HFFc6 (cell line): Measurements from ENCODE around the gene PDZD8. TPM values are rescaled to one million over a fixed set of nuclear protein-coding genes. Genes with fewer than 3 reads are reported as not detected.

Experiments used
- DNase-seq: peaks from one replicate; pipeline ENCODE4 v3.0.0-alpha.2; 2018
- H3K27ac Mint-ChIP-seq: 2 replicates; pipeline ENCODE4 v1.8.0; 2020; ENCODE audit warnings: mild to moderate bottlenecking, mixed read lengths
- H3K27me3 Mint-ChIP-seq: 2 replicates; pipeline ENCODE4 v1.8.0; 2021; ENCODE audit warnings: mild to moderate bottlenecking, moderate library complexity, mixed read lengths; ENCODE audit not compliant: insufficient read depth
- H3K36me3 Mint-ChIP-seq: 2 replicates; pipeline ENCODE4 v1.8.0; 2021; ENCODE audit warnings: low read depth, mixed read lengths
- H3K4me1 Mint-ChIP-seq: 2 replicates; pipeline ENCODE4 v1.8.0; 2020; ENCODE audit warnings: low read depth, mixed read lengths
- H3K4me3 Mint-ChIP-seq: 2 replicates; pipeline ENCODE4 v1.8.0; 2020; ENCODE audit warnings: mild to moderate bottlenecking, moderate library complexity, mixed read lengths
- H3K9me3 Mint-ChIP-seq: 2 replicates; pipeline ENCODE4 v1.8.0; 2020; ENCODE audit warnings: mild to moderate bottlenecking, mixed read lengths
- total RNA-seq, 6 experiments: library from RNA; stranded (reverse); fragmentation: NEBNext Ultra II Directional; extraction: Animal tissue kit (Norgen Biotek cat#: 25700); gene quantifications; 2 replicates in 1 of 6; 3 replicates in 5 of 6; pipeline ENCODE4 v1.2.3, GENCODE V29; 2021
- TF ChIP-seq, protein P1 (sequence below): fragments of 200-600 bp; sonication (generic); IDR thresholded peaks from 2 replicates; pipeline ENCODE4 v1.5.0; 2021; ENCODE audit warnings: antibody characterized with exemption, mild to moderate bottlenecking

PDZD8 gene
- total RNA-seq, 6 experiments from 2014 or later: 29.9 to 32.5 (median 31.5) TPM

DNA sequence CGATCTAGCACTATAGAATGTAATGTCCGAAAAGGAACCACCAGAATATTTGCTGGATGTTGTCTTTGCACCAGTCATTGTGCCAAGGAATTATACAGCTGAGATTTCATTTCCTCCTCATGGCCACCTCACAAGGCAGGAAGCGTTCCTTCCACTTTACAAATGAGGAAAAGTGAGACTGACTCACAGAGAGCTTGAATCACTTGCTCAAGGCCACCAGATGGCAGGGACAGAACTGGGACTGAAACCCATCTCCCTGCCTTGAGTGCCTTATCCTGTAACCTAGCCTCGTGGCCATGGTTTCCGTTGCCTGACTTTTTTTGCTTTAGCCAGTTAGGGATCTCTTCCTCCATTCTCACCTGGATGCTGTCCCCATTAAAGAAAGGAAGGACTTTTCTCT lies 44.7 kb upstream of the PDZD8 start:
- no peaks in the 10 kb centered on the region for H3K36me3 Mint-ChIP-seq
- H3K27ac Mint-ChIP-seq: no peak overlapping the region
- H3K4me1 Mint-ChIP-seq: peaks cover 14% of the 10 kb centered on the region
- TF ChIP-seq, protein P1, sequence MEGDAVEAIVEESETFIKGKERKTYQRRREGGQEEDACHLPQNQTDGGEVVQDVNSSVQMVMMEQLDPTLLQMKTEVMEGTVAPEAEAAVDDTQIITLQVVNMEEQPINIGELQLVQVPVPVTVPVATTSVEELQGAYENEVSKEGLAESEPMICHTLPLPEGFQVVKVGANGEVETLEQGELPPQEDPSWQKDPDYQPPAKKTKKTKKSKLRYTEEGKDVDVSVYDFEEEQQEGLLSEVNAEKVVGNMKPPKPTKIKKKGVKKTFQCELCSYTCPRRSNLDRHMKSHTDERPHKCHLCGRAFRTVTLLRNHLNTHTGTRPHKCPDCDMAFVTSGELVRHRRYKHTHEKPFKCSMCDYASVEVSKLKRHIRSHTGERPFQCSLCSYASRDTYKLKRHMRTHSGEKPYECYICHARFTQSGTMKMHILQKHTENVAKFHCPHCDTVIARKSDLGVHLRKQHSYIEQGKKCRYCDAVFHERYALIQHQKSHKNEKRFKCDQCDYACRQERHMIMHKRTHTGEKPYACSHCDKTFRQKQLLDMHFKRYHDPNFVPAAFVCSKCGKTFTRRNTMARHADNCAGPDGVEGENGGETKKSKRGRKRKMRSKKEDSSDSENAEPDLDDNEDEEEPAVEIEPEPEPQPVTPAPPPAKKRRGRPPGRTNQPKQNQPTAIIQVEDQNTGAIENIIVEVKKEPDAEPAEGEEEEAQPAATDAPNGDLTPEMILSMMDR: peak; percentile 23; the same call in 1 of the 2 replicates
- no peaks in the 10 kb centered on the region for H3K9me3 Mint-ChIP-seq
- H3K27me3 Mint-ChIP-seq: peaks cover 17% of the 10 kb centered on the region
- peak; percentile 55 for DNase-seq
- H3K4me3 Mint-ChIP-seq: no peak overlapping the region

DNA sequence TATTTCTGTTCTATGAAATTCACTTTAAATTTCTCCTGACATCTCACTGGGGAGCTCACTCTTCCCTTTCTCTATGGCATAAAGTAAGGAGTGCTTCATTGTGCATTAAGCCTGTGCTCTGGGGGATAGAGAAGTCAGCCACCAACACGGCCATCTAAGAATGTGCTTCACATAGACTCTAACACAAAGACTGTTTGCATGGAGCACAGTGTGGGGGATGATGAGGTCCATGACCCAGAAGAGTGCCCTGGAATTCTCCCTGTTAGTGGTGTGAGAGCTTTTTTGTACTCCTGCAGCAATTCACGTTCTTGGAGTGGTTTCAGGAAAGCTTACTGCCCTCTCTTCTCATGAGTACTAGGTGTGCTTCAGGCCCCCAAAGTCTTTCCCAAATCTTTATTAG lies 43.9 kb upstream of the PDZD8 start:
- Mint-ChIP-seq H3K4me3 (no peak overlapping the region), H3K9me3 (no peaks in the 10 kb centered on the region), H3K36me3 (no peaks in the 10 kb centered on the region), H3K27me3 (peaks cover 15% of the 10 kb centered on the region; the same call in 1 of the 2 replicates), H3K27ac (no peak overlapping the region), H3K4me1 (peaks cover 19% of the 10 kb centered on the region)
- TF ChIP-seq, protein P1: no peak
- no peak for DNase-seq

DNA sequence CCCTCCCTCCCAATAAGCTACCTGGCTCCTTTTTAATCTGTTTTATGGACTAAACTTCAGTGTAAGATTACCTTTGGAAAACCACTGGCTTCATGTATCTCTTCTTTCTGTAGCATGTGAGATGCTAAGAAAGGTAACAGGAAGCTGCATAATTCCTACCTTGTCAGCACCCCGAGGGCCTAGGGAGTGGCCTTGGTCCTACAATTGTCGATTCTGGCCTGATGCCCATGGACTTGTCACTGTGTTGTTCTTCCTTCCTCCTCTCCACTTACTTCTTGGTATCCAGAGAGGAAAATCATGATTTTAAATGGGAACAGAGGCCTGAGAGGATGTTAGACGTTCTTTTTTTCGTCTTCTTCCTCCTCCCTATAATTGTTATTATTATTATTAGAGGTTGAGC lies 42.9 kb upstream of the PDZD8 start:
- TF ChIP-seq, protein P1: no peak
- H3K4me3 Mint-ChIP-seq: no peak overlapping the region
- peaks cover 24% of the 10 kb centered on the region for H3K4me1 Mint-ChIP-seq
- H3K9me3 Mint-ChIP-seq: no peaks in the 10 kb centered on the region
- H3K27me3 Mint-ChIP-seq: peaks cover 11% of the 10 kb centered on the region
- no peak overlapping the region for H3K27ac Mint-ChIP-seq
- no peak for DNase-seq
- no peaks in the 10 kb centered on the region for H3K36me3 Mint-ChIP-seq

DNA sequence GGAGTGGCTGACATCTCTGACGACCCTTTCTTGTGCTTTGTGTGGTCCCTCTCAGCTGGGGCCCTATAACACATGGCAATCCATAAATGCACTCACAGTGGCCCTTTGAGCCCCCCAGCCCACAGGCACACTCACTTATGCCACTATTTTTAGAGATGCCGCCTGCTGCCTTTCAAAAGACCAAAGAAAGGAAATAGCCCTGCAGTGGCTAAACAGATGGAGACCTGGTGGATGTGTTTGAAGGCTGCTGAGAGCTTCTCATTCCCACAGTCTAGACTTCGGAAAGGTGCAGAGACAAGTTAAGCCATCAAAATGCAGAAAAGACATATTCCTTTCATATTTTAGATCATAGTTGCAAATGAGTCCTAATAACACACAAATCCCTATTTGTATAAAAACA lies 42.0 kb upstream of the PDZD8 start:
- TF ChIP-seq, protein P1: no peak
- H3K4me1 Mint-ChIP-seq: peaks cover 24% of the 10 kb centered on the region
- no peak overlapping the region for H3K27ac Mint-ChIP-seq
- no peak overlapping the region for H3K4me3 Mint-ChIP-seq
- DNase-seq: no peak
- H3K36me3 Mint-ChIP-seq: no peaks in the 10 kb centered on the region
- H3K27me3 Mint-ChIP-seq: peaks cover 12% of the 10 kb centered on the region
- no peaks in the 10 kb centered on the region for H3K9me3 Mint-ChIP-seq

DNA sequence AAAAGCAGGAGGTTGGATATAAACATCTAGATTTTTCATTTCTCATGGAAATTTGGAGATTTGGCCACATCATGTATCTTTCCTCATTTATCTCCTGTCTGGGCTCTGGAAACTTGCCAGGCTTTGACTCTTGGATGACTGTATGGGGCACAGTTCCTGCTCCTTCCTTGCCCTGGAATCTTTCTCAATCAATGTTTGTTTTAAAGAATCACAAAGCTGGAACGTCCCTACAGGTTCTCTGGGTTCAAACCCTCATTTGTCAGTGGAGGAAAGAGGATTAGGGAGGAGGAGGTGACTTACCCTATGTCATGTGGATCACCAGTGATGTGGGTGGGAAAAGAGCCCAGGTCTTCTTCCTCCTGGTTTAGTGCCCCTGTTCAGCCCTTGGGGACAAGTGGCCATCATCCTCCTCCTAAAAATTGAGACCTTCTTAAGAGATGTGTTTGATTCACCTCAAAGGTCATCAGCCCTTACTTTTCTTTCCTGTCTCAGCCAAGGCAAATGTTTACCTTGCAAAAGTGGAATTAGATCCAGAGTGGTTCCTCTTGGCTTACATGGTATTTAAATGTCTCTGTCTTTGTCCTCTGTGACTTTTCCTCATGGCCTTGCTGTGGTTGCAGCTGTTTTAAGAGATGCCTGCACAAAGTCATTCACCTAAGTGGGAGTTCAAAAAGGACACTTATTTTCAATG lies 38.8 kb upstream of the PDZD8 start:
- Mint-ChIP-seq H3K27ac (no peak overlapping the region), H3K36me3 (no peaks in the 10 kb centered on the region), H3K27me3 (peaks cover 16% of the 10 kb centered on the region), H3K9me3 (no peaks in the 10 kb centered on the region), H3K4me1 (peaks cover 11% of the 10 kb centered on the region), H3K4me3 (no peak overlapping the region)
- TF ChIP-seq, protein P1: no peak
- DNase-seq: peak; percentile 23
